Heart left ventricle (tissue), 13 donors: ENCODE data around the gene ZNF771.

Source experiments
- CTCF ChIP-seq, 12 donors: fragments of 200-600 bp; sonication (generic) in 4 of 12; IDR thresholded peaks; one replicate each; pipeline versions ENCODE4 v1.5.0 to v1.8.0; 2018 to 2022; ENCODE audit warnings: antibody characterized with exemption in 12 of 12, mild to moderate bottlenecking in 5 of 12
- POLR2A ChIP-seq, 2 donors: fragments of 450-650 bp; IDR thresholded peaks; one replicate each; pipeline ENCODE4 v1.6.1; 2017; ENCODE audit warnings: antibody characterized with exemption in 2 of 2, mild to moderate bottlenecking in 2 of 2, moderate library complexity in 2 of 2
- donor health status: ischemic (EF 13 %, LVEDD 7.1; RV severe dilation, severe dysfunction).
- donor health status: DM: no; HTN: yes; CAD: no.
- donor health status: DM: no; HTN: no; CAD: no.
- donor health status: ischemic (EF 25% LVEDD 6.9; RV normal size, moderate dysfunction).
- donor health status: ischemic (EF 25% LVEDD 5.7; RV mildly dilated, moderate dysfunction).
- donor health status: ischemic (EF 35%, LVEDD 5.7; RV mildly dilated, moderate dysfunction).
- donor health status: nonischemic (EF 11% LVEDD 7.7; RV severe dilation, severe dysfunction).
- donor health status: DM: yes; HTN: yes; CAD: no.
- donor health status: PGD.
- donor health status: ischemic (EF 29% LVEDD 5.4; RV normal size, mild dysfunction).
- donor health status: nonischemic (EF 23%, LVEDD 6.1; RV moderate dilation, normal function).

- no peak for TF ChIP-seq CTCF (IDR thresholded peaks at IDR 0.05)
- TF ChIP-seq POLR2A (IDR thresholded peaks at IDR 0.05), result no peak
Observed at GRCh38 chr16:30439720-30440348, 32.4 kb downstream of the ZNF771 start.
